Raji (cell line): Measurements from ENCODE around the gene POLN.
A peak's percentile ranks its signal among the peaks of the same experiment; 100 is the strongest.

Experiments
- POLR2A ChIP-seq: IDR thresholded peaks from 2 replicates; pipeline ENCODE4 v1.6.1; 2011; ENCODE audit warnings: low read depth, low read length, control low read depth; ENCODE audit not compliant: insufficient read depth

Gene POLN

DNA sequence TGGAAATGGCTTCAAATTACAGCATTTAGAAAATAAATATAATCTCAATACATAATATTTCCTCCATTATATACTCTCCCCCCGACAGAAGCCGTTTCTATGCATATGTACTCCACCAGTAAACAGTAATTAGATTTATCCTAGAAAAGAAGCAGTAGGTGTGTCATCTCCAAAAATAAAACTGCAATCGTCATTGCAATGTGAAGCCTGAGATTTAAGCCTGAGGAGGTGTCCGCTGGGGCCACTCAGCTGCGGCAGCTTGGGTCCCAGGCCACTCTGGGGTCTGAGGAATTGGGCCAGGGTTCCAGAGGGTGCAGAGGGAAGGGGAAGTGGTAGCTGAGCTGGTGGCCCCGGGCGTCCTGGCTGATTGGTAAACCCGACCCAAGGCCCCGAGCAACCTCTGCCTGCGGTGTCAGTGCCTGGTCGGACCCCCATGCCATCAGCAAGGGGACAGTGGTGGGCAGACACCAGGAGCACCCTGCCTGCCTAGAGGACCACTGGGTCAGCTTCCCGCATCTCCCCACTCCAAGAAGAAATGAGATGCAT lies 27.8 kb upstream of the POLN start:
- no peak for TF ChIP-seq POLR2A

DNA sequence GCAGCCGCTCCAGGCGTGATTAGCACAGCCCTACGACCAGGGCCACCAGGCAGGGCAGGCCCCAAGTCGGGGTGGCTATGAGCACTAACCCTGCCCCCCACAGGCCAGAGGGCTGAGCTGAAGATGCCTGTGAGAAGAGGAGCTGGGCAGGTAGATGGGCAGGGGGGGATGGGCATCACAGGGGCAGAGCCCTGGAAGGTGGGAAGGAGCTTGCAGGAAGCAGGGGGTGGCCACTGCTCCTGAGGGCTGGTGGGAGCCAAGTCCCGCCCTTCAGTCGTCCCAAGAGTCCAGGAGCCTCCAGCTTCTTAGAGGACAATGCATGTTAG lies 27.2 kb upstream of the POLN start:
- no peak for TF ChIP-seq POLR2A

DNA sequence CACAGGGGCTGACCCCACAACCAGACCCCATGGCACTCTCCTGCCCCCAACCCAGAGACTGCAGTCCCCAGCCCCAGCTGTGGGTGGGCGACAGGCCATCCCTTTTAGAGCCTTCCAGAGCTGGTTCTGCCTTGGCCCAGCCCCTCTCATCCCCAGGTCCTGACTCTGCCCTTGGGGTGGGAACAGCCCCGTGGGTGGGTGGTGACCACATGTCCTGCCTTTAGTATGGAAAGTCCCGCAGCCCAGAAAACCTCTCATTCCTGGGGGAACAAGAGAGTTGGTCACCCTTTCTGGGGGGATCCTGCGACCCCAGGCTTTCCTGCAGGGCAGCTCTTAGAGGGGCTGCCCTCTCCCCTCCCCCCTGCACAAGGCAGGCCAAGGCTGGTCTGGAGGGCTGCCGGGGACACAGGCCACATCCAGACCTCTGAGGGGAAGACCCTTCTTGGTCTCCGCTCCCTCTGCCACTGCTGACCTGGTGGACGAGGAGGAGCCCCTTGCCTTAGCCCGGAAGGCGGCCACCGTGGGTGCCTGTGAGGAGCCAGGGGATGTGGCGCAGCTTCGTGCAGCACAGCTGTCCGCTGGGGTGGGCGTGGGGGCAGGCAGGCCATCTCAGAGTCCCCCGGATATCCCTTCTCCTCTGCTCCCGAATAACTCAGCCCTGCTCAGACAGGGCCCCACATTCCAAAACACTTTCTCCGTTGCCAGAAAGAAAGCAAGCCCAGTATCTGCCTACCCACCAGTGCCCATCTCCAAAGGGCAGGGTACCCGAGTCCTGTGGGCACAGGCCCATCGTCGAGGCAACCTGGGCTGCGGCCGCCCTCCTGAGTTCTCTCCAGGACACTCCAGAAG lies 26.7 kb upstream of the POLN start:
- TF ChIP-seq POLR2A, result no peak

DNA sequence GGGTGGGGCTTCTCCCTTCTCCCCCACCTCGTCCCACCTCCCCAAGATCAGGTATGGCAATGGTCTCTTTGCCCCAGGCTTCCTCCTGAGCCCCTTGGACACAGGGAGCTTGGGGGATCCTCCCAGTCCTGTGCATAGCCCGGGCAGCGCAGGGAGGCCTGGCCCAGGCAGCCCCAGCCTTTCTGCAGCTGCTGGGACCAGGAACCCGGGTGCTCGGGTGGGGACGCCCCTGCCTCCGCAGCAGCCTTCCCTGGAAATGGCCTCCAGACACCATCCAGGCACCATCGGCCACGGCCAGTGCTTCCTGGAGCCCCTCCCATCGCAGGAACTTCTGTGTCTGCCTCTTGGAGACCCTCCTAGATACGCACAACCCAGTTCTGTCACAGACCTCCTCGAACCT lies 25.9 kb upstream of the POLN start:
- TF ChIP-seq POLR2A, result no peak

DNA sequence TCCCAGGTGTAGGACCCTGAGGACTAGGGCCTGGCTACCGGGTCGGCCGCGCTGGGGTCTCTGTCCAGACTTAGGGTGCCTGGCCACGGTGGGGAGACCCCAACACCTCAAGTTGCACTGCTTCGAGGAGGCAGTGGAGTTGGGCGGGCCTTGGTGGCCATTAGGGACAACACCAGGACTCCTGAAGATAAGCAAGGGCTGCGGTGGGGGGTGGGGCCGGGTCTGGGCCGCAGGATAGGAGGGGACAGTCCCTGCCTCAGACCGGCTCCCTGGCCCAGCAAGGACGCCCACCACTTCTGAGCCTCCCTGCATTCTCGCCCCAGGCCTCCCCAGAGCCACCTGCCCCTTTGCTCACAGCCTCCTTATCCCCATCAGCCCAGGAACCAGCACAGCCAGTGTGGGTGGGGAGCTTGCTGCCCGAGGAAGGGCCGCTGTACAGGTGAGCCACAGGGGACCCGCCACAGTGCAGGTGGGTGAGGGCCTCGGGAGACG lies 25.4 kb upstream of the POLN start:
- TF ChIP-seq POLR2A, result no peak

DNA sequence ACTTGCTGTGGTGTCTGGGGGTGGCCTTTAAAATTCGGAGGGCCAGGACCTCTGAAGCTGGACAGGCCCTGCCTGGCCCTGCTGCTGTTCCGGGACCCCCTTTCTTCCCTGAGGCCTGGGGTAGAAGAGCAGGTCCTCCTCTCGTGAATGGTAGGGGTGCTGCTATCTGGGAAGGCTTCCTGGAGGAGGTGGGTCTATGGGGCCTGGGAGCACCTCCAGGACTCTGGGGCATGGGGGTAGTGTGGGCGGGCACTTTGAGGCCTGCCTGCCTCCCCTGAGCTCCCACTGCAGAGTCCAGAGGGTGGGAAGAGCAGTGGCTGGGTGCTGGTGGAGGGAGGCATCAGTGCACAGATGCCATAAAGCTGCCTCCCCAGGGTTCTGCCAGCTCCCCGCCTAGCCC lies 24.9 kb upstream of the POLN start:
- no peak for TF ChIP-seq POLR2A

DNA sequence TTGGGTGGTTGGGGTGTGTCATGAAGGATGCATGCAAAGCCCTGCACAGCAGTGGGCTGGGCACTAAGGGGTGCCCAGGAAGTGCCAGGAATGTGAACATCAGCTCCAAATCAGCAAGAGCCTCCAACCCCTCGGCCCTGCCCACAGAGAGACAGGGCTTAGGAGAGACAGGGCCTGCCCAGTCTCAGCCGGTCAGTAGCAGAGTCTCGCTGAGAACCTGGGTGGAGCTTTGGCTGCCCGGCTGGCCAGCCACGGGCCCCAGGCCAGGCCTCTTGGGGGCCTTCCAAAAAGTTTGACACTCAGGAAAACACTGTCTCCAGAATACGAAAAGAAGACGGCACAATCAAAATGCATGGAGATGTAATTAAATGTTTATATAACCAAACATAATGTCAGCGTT lies 24.3 kb upstream of the POLN start:
- TF ChIP-seq POLR2A, result no peak

DNA sequence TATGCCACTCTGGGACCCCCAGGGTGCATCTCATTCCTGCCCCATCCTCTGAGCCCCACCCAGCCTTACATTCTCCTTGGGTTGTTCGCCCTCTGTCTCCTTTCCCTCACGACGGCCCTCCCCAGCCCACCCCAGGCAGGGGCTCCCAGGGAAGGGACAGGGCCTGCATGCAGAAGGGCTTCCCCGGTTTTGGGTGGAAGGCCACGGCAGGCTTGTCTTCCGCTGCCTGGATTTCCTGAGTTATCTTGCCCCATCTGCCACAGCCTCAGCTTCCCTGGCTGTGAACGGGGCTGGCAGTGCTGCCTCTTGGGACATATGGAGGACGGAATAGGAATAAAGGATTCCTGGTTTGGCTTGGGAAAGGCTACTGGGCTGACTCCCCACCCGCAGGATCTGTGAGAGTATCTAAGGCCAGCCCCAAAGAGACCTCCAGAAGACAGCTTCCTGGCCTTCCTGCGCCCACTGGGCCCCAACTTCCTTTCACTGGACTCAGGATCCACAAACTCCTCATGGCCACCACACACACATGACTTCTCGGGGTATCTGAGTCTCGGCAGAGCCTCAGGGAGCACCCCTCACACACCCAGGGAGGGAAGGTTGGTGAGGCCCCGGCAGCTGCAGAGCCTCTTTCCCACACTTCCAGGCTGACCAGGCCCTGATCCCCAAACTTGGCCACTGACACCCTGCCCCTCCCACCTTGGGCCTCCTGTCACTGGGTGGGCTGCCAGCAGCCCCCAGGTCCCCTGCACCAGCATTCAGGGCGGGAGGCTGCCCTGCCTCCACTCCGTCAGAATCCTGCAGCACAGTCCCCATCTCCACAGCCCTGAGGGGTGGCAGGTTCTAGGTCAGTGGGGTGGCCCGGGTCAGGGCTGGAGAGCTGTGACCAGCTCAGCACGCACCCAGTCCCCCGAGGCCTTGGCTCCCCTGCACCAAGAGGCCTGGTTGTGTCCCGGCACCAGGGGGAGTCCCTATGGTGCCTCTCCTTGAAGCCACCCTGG lies 23.5 kb upstream of the POLN start:
- no peak for TF ChIP-seq POLR2A

DNA sequence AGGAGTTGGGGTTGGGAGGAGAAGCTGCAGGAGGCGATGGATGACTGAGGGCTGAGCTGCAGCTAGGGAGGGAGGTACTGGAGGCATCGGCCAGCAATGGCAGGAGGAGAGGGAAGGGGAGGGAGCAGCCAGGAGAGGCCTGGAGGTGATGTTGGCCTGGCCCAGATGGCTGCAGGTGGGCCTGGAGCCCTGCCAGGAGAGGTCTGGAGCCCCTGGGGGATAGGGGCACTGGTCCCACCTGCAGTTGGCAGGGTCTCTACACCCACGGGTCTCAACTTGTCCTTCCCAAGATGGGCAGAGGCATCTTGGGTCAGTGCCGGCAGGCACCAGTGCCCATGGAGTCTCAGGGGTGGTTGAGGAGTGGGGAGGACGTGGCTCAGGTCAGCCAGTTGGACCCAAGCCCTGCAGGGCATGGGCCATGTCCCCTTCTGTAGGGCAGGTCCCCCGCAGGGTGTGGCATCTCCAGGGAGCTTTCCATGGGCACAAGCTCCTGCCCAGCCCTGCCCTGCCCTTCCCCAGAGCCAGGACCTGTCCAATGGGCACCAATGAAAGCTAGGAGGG lies 22.6 kb upstream of the POLN start:
- no peak for TF ChIP-seq POLR2A

DNA sequence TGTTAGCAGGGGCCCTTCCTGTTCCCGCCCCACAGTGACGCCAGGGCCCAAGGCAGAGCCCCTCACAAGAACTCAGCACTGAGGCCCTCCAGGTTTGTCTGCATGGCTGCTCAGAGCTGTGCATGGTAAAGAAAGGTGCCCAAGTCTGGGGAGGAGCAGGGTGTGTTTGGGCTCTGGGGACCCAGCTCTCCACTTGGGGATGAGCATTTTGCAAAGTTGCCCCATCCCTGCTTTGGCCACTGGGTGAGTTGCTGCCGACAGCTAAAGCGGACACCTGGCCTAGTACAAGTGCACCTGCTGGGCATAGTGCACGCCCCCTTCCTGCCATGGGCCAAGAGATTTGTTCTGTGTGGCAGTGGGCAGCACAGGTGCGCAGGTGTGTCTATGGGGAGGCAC lies 22.0 kb upstream of the POLN start:
- TF ChIP-seq POLR2A, result no peak

DNA sequence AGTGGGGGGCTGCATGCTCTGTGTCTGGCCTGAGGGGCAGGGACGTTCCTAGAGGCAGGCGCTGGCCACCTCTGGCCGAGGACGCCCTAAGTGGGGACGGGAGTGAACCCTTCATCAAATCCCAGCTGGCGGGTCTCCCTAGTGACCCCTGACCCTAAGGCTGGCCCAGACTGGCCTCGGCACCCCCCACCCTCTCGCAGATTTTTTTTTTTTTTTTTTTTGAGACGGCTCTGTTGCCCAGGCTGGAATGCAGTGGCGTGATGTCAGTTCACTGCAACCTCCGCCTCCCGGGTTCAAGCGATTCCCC lies 21.0 kb upstream of the POLN start:
- TF ChIP-seq POLR2A, result no peak

DNA sequence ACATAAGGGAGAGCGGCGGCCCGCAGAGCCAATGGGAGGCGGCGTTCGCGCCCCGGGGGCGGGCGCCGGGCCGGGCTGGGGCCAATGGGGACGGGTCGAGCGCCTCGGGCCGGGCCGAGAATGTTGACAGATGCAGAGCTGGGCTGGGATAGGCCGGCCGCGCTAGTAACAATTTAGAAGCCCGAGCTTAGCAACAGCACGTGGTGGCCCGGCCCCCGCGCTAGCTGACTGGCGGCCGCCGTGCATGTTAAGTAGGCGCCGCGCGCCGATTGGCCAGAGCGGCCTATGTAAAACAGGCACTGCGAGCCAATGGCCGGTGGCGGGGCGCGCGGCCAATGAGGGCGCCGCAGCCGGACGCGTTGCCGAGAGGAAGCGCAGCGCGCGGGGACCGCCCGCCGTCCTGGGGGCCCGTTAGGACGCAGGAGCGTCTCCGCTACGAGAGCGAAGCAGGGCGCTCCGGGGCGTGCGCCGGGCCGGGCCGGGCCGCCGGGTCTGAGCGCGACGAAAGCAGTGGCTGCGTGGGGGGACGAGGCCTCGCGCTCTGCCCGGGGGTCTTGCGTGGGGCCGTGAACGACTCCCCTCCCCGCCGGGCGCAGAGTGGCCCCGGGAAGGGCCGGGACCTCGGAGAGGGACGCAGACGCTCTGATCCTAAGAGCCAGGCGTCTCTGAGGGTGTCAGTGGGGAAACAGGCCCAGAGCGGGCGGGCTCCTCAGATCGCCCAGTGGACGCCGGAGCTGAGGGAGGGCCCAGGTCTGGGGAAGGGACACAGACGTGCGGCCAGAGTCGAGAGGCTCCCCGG lies 20.4 kb upstream of the POLN start:
- peak; percentile 91 for TF ChIP-seq POLR2A

DNA sequence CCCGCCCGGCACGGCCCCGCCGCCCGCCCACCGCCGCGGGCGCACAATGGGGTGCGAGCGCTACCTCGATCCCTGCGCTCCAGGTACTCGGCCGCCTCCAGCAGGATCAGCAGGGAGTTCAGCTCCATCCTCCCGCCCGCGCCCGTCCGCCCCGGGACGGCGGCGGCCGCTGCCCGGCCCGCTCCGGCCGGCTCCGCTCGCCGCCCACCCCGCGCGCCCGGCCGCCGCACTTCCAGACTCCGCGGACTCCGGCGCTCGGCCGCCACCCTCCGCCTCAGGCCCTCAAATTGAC lies 19.9 kb upstream of the POLN start, which contains the start of gene MXD4:
TSS of gene MXD4 (minus strand) at position 257 of the 292 bp plus-strand sequence. CDS start at position 128, 129 bp downstream.
- no peak for TF ChIP-seq POLR2A

DNA sequence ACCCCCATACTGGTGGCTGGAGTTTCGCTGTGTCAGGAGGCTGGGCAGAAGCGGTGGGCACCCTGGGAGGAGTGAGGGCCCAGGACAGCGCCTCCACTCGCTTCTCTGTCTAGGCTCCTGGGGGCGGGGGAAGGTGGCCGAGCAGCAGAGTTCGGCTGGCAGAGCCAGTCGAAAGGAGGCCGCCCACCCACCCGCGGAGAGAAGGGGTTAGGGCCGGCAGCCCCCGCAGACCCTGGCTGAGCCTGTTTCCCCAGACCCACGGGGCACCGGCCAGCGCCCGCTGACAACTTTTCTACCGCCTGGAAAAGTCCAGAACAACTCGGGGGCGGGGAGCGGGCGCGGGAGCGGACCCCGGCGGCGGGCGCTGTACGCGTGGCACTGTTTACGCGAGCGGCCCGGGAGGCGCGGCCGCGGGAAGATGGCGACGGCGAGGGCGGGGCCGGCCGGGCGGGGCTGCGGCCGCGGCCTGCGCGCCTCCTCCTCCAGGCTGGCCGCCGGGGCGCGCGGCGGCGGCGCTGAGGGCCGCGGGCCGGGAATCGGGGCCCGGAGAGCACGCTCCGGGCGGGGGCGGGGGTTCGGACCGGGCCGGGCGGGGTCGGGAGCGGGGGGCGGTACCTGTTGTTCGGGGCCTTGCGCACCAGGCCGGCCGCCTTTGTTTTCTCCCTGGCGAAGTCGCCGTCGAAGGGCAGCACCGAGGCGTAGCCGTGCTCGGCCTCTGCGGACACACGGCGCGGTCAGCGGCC lies 19.4 kb upstream of the POLN start:
- TF ChIP-seq POLR2A, result no peak

DNA sequence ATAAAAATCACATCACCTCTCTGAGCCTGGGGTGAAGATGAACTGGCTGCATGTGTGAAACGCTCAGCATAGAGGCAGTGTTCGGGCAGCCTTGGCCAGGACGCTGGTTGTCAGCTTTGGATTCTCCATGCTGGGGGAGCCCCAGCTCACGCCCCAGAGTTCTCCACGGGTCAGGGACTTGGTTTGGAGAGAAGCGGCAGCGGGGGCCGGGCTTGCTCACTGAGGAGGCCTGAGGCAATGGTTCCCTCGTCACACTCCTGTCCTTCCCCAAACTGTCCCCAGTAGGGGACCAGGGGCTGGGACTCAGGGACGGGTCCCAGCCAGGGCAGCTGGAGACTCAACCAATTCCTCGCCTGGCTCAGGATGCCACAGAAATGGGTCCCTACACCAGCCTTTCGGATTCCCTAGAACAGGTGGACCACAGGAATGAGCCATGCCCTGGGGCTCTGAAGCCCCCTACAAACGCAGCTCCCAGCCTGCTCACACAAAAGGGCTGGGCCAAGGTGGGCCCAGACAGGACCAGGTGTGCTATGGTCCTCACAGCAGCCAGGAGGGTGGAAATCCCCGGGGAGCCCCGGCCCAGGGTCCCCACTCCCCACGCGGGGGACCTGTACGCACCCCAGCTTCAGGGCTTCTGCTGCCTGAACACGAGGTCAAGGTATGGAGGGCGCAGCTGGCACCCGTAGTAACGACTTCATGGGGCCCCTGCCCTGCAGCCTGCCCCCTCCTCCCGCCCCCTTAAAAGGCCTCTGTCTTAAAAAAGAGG lies 18.6 kb upstream of the POLN start:
- no peak for TF ChIP-seq POLR2A
